ENCODE measurements around the gene SMARCE1.
A peak's percentile ranks its signal among the peaks of the same experiment; 100 is the strongest.

Gene SMARCE1

GRCh38 chr17:40597156-40597555 lies 50.5 kb downstream of the SMARCE1 start:
- Histone ChIP-seq H3K4me3 (ENCODE audit: low read depth in 1 of 2, low read length in 2 of 2) (no peak overlapping the region), H3K4me1 (ENCODE audit: insufficient read depth, low read length) (no peaks in the 10 kb centered on the region), H3K9me3 (ENCODE audit: insufficient read depth, low read length, severe bottlenecking) (no peaks in the 10 kb centered on the region), H3K27me3 (ENCODE audit: insufficient read depth, low read length, poor library complexity) (no peaks in the 10 kb centered on the region), H3K36me3 (ENCODE audit: insufficient read depth, low read length) (no peaks in the 10 kb centered on the region), H4K20me1 (ENCODE audit: insufficient read depth, low read length) (no peaks in the 10 kb centered on the region), H3K27ac (ENCODE audit: low read length) (no peak overlapping the region), H3K4me2 (ENCODE audit: insufficient read depth, low read length) (no peak overlapping the region), H2AFZ (ENCODE audit: low read depth, low read length) (0 out of 2 replicates have a peak overlapping the region, but pooled peaks have one; percentile 3), H3K9ac (ENCODE audit: low read depth, low read length) (no peak overlapping the region), H3K79me2 (ENCODE audit: insufficient read depth, low read length) (no peaks in the 10 kb centered on the region)
- DNase-seq (no peak), ATAC-seq (ENCODE audit: insufficient read depth, low read depth) (no peak)
- TF ChIP-seq CTCF (IDR thresholded peaks at IDR 0.05; ENCODE audit: borderline replicate concordance, extremely low read depth, low read length, poor library complexity, severe bottlenecking) (no peak), EZH2 (IDR thresholded peaks at IDR 0.05; ENCODE audit: borderline replicate concordance, low read depth, low read length, severe bottlenecking) (no peak)

- Histone ChIP-seq H3K4me3 (ENCODE audit: low read depth in 1 of 2, low read length in 2 of 2) (no peak overlapping the region), H3K27ac (ENCODE audit: low read length) (no peak overlapping the region), H3K4me2 (ENCODE audit: insufficient read depth, low read length) (no peak overlapping the region), H3K27me3 (ENCODE audit: insufficient read depth, low read length, poor library complexity) (no peaks in the 10 kb centered on the region), H3K36me3 (ENCODE audit: insufficient read depth, low read length) (no peaks in the 10 kb centered on the region), H2AFZ (ENCODE audit: low read depth, low read length) (no peak overlapping the region), H3K9me3 (ENCODE audit: insufficient read depth, low read length, severe bottlenecking) (no peaks in the 10 kb centered on the region), H4K20me1 (ENCODE audit: insufficient read depth, low read length) (no peaks in the 10 kb centered on the region), H3K79me2 (ENCODE audit: insufficient read depth, low read length) (no peaks in the 10 kb centered on the region), H3K9ac (ENCODE audit: low read depth, low read length) (no peak overlapping the region), H3K4me1 (ENCODE audit: insufficient read depth, low read length) (no peaks in the 10 kb centered on the region)
- TF ChIP-seq CTCF (IDR thresholded peaks at IDR 0.05; ENCODE audit: borderline replicate concordance, extremely low read depth, low read length, poor library complexity, severe bottlenecking) = no peak
- no peak for TF ChIP-seq EZH2 (IDR thresholded peaks at IDR 0.05; ENCODE audit: borderline replicate concordance, low read depth, low read length, severe bottlenecking)
- no peak for DNase-seq
- ATAC-seq (ENCODE audit: insufficient read depth, low read depth) = 0 out of 3 replicates have a peak, but pooled peaks have one; percentile 9
These were observed 51.2 kb downstream of the SMARCE1 start for GRCh38 chr17:40596261-40596919.

GRCh38 chr17:40590742-40591141 lies 56.9 kb downstream of the SMARCE1 start:
- Histone ChIP-seq H4K20me1 (ENCODE audit: insufficient read depth, low read length) (no peaks in the 10 kb centered on the region), H2AFZ (ENCODE audit: low read depth, low read length) (no peak overlapping the region), H3K4me3 (ENCODE audit: low read depth in 1 of 2, low read length in 2 of 2) (no peak overlapping the region), H3K9ac (ENCODE audit: low read depth, low read length) (no peak overlapping the region), H3K79me2 (ENCODE audit: insufficient read depth, low read length) (no peaks in the 10 kb centered on the region), H3K9me3 (ENCODE audit: insufficient read depth, low read length, severe bottlenecking) (no peaks in the 10 kb centered on the region), H3K27ac (ENCODE audit: low read length) (no peak overlapping the region), H3K4me2 (ENCODE audit: insufficient read depth, low read length) (no peak overlapping the region), H3K36me3 (ENCODE audit: insufficient read depth, low read length) (no peaks in the 10 kb centered on the region), H3K27me3 (ENCODE audit: insufficient read depth, low read length, poor library complexity) (no peaks in the 10 kb centered on the region), H3K4me1 (ENCODE audit: insufficient read depth, low read length) (no peaks in the 10 kb centered on the region)
- TF ChIP-seq EZH2 (IDR thresholded peaks at IDR 0.05; ENCODE audit: borderline replicate concordance, low read depth, low read length, severe bottlenecking) = no peak
- no peak for TF ChIP-seq CTCF (IDR thresholded peaks at IDR 0.05; ENCODE audit: borderline replicate concordance, extremely low read depth, low read length, poor library complexity, severe bottlenecking)
- ATAC-seq (ENCODE audit: insufficient read depth, low read depth) (no peak), DNase-seq (no peak)
